Measurements from ENCODE around the gene DDX52. TPM values are rescaled to one million over a fixed set of nuclear protein-coding genes. Genes with fewer than 3 reads are reported as not detected.

DDX52 gene
- total RNA-seq, 2 donors from 2014 or later, result 10.9 to 20.5 TPM

- ATAC-seq (no peak), DNase-seq (no peak)
- no peak overlapping the region for H3K27ac ChIP-seq
- WGBS, 2 donors, result 62 to 68% methylated on average over 2 of the region's 2 CpGs
- H3K9me3 ChIP-seq, result no peaks in the 10 kb centered on the region
- peaks cover 5 to 15% of the 10 kb centered on the region in 2 donors for H3K36me3 ChIP-seq (replicated peaks in 1 of 2; ENCODE audit: insufficient read depth in 1 of 2, low read depth in 2 of 2)
- no peaks in the 10 kb centered on the region for H3K27me3 ChIP-seq
- no peak for TF ChIP-seq POLR2A (IDR thresholded peaks at IDR 0.05)
- no peak for TF ChIP-seq CTCF (IDR thresholded peaks at IDR 0.05)
- no peaks in the 10 kb centered on the region for H3K4me1 ChIP-seq
- no peak overlapping the region for H3K4me3 ChIP-seq
- intact Hi-C loops (cut with DNase I), result no loop called here
Observed at GRCh38 chr17:37567137-37567536, 76.1 kb downstream of the DDX52 start.

- Histone ChIP-seq H3K4me1 (no peaks in the 10 kb centered on the region), H3K4me3 (no peak overlapping the region), H3K9me3 (no peaks in the 10 kb centered on the region), H3K27ac (no peak overlapping the region), H3K27me3 (no peaks in the 10 kb centered on the region), H3K36me3 (replicated peaks in 1 of 2; ENCODE audit: insufficient read depth in 1 of 2, low read depth in 2 of 2) (peaks cover 5 to 17% of the 10 kb centered on the region in 2 donors)
- DNase-seq, result no peak
- no peak for ATAC-seq
- intact Hi-C loops (cut with DNase I), result no loop called here
- 89 to 92% methylated on average over 3 of the region's 3 CpGs for WGBS, 2 donors
- TF ChIP-seq CTCF (IDR thresholded peaks at IDR 0.05) (no peak), POLR2A (IDR thresholded peaks at IDR 0.05) (no peak)
Observed at GRCh38 chr17:37564252-37564651, 79.0 kb downstream of the DDX52 start.

GRCh38 chr17:37562016-37562745 lies 81.1 kb downstream of the DDX52 start:
- WGBS, 2 donors, result 79 to 80% methylated on average over 5 of the region's 5 CpGs
- DNase-seq (no peak), ATAC-seq (no peak)
- Histone ChIP-seq H3K36me3 (replicated peaks in 1 of 2; ENCODE audit: insufficient read depth in 1 of 2, low read depth in 2 of 2) (peaks cover 0 to 19% of the 10 kb centered on the region in 2 donors), H3K27me3 (no peaks in the 10 kb centered on the region), H3K4me1 (no peaks in the 10 kb centered on the region), H3K27ac (no peak overlapping the region), H3K9me3 (no peaks in the 10 kb centered on the region), H3K4me3 (no peak overlapping the region)
- no peak for TF ChIP-seq CTCF (IDR thresholded peaks at IDR 0.05)
- TF ChIP-seq POLR2A (IDR thresholded peaks at IDR 0.05), result no peak
- intact Hi-C loops (cut with DNase I), result no loop called here

Small RNA genes within 50 kb of the gene (microRNA-seq; reads per million reads assigned to microRNA genes)
- 0 reads per million in 2 donors for gene MIR378J (ENCODE audit: borderline number of aligned reads in 2 of 2, borderline replicate concordance in 2 of 2)

Small RNA genes within 50 kb of the gene (small RNA-seq; reads per million reads assigned to genes)
- not detected for gene MIR378J

Other genes with a start within 250 kb of the DDX52 start
- gene ACACA, start 236.6 kb downstream of the DDX52 start, total RNA-seq, result 10 to 100 TPM in 1 of 2 donors, 1 to 10 TPM in 1; 9.1 to 49.1 TPM
- gene TADA2A, start 236.6 kb downstream of the DDX52 start, total RNA-seq, result 10 to 100 TPM in 1 of 2 donors, 1 to 10 TPM in 1; 9.9 to 13.5 TPM
- 1 to 10 TPM; 9.6 to 9.9 TPM for gene DUSP14, start 153.6 kb downstream of the DDX52 start, total RNA-seq
- gene SYNRG, start 34.0 kb downstream of the DDX52 start, total RNA-seq, result 10 to 100 TPM; 14.2 to 21.3 TPM
- gene HNF1B, start 101.6 kb upstream of the DDX52 start, total RNA-seq, result 10 to 100 TPM; 22.3 to 37.6 TPM

All from body of pancreas (tissue), 4 donors.